ENCODE results near the gene AHSG. TPM values are rescaled to one million over a fixed set of nuclear protein-coding genes. Genes with fewer than 3 reads are reported as not detected.
A peak's percentile ranks its signal among the peaks of the same experiment; 100 is the strongest.
"Not testable (repeated sequence)": the region's sequence is repeated elsewhere in the genome, so short reads cannot be mapped to it uniquely, and the experiment has no call there.

The AHSG gene, protein sequence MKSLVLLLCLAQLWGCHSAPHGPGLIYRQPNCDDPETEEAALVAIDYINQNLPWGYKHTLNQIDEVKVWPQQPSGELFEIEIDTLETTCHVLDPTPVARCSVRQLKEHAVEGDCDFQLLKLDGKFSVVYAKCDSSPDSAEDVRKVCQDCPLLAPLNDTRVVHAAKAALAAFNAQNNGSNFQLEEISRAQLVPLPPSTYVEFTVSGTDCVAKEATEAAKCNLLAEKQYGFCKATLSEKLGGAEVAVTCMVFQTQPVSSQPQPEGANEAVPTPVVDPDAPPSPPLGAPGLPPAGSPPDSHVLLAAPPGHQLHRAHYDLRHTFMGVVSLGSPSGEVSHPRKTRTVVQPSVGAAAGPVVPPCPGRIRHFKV
- polyA plus RNA-seq (2012; ENCODE audit: missing spikeins): not detected

DNA sequence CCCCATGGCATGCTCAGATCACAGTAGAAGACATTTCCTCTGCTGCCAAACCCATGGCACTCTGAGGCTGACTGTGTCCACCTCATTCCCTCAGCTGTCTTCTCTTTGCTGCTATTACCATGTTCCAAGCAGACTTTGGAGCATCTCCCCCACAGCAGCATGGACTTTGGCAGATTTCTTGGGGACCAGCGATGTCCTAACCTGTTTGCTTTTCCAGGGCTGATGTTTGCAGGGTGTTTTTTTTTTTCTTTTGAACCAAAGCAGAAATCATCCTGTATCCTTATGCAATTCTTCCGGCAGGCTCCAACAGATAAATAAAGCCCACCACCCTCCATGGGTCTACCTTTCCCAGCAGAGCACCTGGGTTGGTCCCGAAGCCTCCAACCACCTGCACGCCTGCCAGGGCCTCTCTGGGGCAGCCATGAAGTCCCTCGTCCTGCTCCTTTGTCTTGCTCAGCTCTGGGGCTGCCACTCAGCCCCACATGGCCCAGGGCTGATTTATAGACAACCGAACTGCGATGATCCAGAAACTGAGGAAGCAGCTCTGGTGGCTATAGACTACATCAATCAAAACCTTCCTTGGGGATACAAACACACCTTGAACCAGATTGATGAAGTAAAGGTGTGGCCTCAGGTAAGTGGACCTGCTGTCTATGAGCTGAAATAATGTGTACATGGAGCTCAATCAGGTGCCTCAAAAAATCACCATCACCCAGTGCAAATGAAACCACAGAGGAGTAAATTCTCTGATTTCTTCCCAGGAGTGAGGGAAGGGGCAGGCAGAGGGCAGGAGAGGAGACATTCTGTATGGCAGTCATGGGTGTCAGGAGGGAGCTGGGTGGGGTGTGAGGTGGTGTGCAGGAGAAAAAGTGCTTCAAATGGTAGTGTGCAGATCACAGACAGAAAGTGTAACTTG is at the start of gene AHSG:
Gene AHSG (plus strand): TSS at position 340 of the 916 bp plus-strand sequence. CDS start 82 bp downstream, at position 422.
- TF ChIP-seq TAF1 (IDR thresholded peaks at IDR 0.05; ENCODE audit: borderline replicate concordance, low read depth, low read length): no peak
- DNase-seq (ENCODE audit: insufficient read length): no peak
- no peak for FAIRE-seq

DNA sequence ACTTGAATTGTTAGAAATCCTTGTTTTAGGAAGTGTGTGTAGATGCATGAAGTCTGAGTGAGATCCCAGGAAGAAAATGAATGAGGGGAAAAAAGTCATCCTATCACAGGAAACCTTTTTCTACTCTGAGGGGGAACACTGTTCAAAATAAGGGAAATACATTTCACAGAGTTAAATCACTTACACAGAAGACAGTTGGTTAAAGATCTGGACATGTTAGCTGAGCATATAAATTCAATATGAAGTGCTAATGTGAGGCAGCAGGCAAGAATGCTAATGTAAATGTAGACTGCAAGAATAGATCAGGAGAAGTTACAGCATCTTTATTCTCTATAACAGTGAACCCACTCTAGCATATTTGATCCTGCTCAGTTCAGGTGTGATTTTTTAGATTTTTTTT is 48.3 kb upstream of the AHSG start:
- DNase-seq (ENCODE audit: insufficient read length) (no peak), FAIRE-seq (no peak)
- no peak for TF ChIP-seq POLR2A (IDR thresholded peaks at IDR 0.05; ENCODE audit: low read depth, low read length)
- no peak for TF ChIP-seq TAF1 (IDR thresholded peaks at IDR 0.05; ENCODE audit: borderline replicate concordance, low read depth, low read length)
- no peak for TF ChIP-seq POLR2AphosphoS5 (IDR thresholded peaks at IDR 0.05; ENCODE audit: low read depth, low read length)

DNA sequence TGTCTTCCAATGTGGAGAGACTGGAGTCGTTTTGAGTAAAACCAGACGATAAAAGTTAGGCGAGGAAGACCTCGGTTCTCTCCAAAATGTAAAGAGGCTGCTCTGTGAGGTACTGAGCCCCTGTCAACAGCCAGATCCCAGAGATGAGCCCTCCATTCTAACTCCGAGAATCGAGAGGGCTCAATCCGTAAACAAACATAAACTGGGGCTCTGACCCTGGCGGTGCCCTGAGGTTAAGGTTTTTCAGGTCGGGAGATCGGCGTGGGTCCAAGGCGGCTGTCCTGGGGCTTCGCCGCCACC is 46.1 kb upstream of the AHSG start:
- TF ChIP-seq POLR2AphosphoS5 (IDR thresholded peaks at IDR 0.05; ENCODE audit: low read depth, low read length) (no peak), TAF1 (IDR thresholded peaks at IDR 0.05; ENCODE audit: borderline replicate concordance, low read depth, low read length) (no peak), POLR2A (IDR thresholded peaks at IDR 0.05; ENCODE audit: low read depth, low read length) (no peak)
- FAIRE-seq (no peak), DNase-seq (ENCODE audit: insufficient read length) (no peak)

DNA sequence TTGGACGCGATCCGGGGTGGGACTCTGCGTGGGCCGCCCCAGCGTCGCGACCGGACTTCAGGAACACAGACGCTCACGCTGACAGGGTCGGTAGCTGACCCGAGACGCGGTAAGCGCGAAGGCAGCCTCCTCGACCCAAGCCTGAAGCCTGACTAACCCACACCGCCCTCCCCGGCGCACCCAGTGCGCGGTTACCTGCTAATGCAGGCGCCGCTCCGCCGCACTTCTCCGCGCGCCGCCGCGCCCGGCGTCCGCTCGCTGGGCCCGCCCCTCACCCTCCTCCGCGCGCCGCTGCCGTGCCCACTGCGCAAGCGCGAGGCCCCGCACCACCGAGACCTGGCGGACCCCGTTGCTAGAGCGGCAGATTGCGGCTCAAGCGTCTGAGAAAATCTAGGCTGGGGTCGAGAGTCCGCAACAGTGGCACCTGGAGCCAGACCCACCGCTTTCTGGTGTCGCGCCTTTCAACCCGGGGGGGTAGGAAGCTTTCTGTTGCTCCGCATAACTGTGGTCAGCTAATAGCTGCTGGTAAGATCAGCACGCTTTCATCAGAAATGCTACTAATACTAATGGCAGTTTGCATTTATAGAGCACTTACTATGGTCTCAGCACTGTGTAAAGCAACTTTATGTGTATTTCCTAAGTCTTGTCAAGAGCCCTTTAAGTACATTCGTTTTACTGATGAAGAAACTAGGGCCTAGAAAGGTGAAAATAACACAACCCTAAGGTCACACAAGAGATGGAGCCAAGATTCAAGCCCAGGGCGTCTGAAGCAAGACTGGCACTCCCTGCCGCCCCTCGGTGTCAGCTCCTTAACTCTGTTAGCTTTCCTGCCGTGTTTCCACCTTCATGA is 45.6 kb upstream of the AHSG start, which contains the start of gene TBCCD1:
Gene TBCCD1 (minus strand): TSS at position 268 of the 850 bp plus-strand sequence. CDS start 3,010 bp downstream, outside the sequence.
- peak; percentile 96 for FAIRE-seq

DNA sequence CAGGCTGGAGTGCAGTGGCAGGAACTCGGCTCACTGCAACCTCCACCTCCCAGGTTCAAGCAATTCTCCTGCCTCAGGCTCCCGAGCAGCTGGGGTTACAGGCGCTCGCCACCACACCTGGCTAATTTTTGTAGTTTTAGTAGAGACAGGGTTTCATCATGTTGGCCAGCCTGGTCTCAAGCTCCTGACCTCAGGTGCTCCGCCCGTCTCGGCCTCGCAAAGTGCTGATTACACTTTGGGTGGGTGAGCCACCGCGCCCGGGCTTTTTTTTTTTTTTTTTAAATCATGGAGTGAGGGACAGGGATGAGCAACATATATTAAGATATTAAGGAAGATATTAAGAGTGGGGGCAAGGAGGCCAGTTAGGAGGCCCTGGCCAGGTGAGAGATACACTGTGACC is 43.5 kb upstream of the AHSG start:
- DNase-seq (ENCODE audit: insufficient read length); FAIRE-seq: not testable (repeated sequence)

More for the DNA sequence above, 45.6 kb upstream of the AHSG start, which contains the start of gene TBCCD1:
- TF ChIP-seq POLR2A (IDR thresholded peaks at IDR 0.05; ENCODE audit: low read depth, low read length) (peak; percentile 98), TAF1 (IDR thresholded peaks at IDR 0.05; ENCODE audit: borderline replicate concordance, low read depth, low read length) (peak; percentile 80), POLR2AphosphoS5 (IDR thresholded peaks at IDR 0.05; ENCODE audit: low read depth, low read length) (peak; percentile 96)
- DNase-seq (ENCODE audit: insufficient read length): peak; percentile 66

DNA sequence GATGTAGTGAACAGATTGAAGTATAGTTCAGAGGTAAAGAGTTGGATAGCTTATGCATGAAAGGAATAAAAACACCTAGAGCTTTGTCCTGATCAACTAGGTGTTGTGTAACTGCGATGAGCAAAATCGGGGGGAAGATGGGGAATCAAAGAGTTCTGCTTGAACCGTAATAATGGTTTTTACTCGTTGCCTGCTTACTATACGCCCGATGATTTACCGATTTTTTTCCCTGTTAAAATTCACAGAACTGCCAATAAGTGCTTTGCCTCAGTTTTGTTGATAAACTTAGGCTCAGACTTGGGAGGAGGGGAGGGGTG is 43.1 kb upstream of the AHSG start:
- FAIRE-seq (no peak), DNase-seq (ENCODE audit: insufficient read length) (no peak)
- TF ChIP-seq POLR2AphosphoS5 (IDR thresholded peaks at IDR 0.05; ENCODE audit: low read depth, low read length) (no peak), TAF1 (IDR thresholded peaks at IDR 0.05; ENCODE audit: borderline replicate concordance, low read depth, low read length) (no peak), POLR2A (IDR thresholded peaks at IDR 0.05; ENCODE audit: low read depth, low read length) (no peak)

DNA sequence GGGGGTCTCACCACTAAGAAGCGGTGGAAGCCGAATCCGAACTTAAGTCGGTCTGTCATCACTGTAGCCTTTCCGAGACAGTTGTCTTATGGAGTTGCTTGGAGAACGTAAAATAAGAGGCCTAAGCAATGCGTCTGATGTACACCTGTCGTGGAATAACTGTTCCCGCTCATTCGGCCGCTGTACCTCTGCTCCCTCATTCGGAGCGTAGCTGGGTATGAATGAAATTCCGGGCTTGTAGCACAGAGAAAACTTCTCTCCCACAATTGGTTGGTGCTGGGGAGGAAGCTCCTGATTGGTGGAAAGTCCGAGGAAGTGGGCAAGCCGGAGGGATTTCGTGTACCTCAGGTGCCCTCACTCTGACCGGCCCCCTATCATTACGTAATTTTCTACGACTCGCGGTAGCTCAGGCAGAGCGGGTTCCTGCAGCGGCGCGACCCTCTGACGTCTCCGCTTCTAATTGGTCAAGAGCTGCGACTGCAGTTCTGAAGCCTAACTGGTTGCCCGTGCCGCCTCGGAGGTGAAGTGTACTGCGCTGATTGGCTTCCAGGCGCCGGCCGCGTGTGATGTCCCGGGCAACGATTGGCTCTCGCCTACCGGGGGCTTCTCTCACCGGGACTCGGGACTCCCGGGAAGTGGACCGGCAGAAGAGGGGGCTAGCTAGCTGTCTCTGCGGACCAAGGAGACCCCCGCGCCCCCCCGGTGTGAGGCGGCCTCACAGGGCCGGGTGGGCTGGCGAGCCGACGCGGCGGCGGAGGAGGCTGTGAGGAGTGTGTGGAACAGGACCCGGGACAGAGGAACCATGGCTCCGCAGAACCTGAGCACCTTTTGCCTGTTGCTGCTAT is 42.5 kb upstream of the AHSG start, which contains the start of gene DNAJB11:
Gene DNAJB11 (plus strand): TSS at position 625 of the 845 bp plus-strand sequence. CDS start 178 bp downstream, at position 803.
- TF ChIP-seq TAF1 (IDR thresholded peaks at IDR 0.05; ENCODE audit: borderline replicate concordance, low read depth, low read length) (peak; percentile 100), POLR2A (IDR thresholded peaks at IDR 0.05; ENCODE audit: low read depth, low read length) (peak; percentile 96), POLR2AphosphoS5 (IDR thresholded peaks at IDR 0.05; ENCODE audit: low read depth, low read length) (peak; percentile 97)
- DNase-seq (ENCODE audit: insufficient read length) (peak; percentile 96), FAIRE-seq (peak; percentile 98)

DNA sequence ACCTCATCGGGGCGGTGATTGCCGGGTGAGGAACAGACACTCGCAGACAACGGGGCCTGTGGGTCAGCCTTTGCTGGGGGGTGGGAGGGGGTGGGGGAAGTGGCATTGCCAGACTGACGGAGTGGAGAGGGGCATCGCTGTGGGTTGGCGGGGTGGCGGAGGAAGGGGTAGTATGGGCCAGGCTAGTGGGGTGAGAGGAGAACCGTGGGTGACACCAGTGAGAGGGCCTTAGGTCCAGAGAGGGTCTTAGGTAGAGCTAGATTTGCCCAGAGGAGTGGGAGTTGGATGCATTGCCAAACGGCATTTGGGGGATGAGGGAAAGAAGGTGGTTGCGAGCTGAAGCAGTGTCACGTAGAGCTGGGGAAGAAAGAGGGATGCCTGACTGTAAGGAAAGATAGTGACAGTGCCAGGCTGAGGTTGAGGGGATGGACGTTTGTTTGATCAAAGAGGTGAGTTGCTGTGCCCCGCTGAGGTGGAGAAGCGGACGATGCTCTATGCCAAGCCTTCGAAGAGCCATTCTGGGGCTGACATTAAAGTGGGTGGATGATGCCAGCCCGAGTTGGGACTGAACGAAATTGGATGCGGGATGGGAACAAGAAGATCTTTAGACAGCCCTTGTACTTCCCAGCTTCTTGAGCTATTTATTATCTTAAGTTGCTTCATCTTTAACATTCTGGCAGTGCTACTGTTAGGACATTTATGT is 41.8 kb upstream of the AHSG start:
- TF ChIP-seq POLR2AphosphoS5 (IDR thresholded peaks at IDR 0.05; ENCODE audit: low read depth, low read length): no peak
- TF ChIP-seq POLR2A (IDR thresholded peaks at IDR 0.05; ENCODE audit: low read depth, low read length): no peak
- TF ChIP-seq TAF1 (IDR thresholded peaks at IDR 0.05; ENCODE audit: borderline replicate concordance, low read depth, low read length): no peak
- FAIRE-seq (no peak), DNase-seq (ENCODE audit: insufficient read length) (no peak)

DNA sequence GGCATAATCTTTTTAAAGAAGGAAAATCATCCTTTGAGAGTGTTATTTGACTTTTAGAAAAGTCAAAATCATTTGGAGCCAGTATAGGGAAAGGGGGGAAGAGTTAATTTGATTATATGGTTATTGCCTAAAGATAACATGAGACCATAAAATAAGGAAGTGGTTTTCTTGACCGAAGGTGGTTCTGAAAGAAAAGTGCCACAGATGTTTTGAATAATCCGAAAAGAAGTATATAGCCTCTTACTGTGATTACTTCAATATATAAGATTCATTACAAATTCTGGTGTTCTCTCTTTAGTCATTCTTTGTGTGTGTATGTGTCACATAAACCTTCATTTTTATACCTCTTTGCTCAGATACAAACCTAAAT is 41.2 kb upstream of the AHSG start:
- FAIRE-seq (no peak), DNase-seq (ENCODE audit: insufficient read length) (no peak)
- TF ChIP-seq POLR2A (IDR thresholded peaks at IDR 0.05; ENCODE audit: low read depth, low read length) (no peak), TAF1 (IDR thresholded peaks at IDR 0.05; ENCODE audit: borderline replicate concordance, low read depth, low read length) (no peak), POLR2AphosphoS5 (IDR thresholded peaks at IDR 0.05; ENCODE audit: low read depth, low read length) (no peak)

DNA sequence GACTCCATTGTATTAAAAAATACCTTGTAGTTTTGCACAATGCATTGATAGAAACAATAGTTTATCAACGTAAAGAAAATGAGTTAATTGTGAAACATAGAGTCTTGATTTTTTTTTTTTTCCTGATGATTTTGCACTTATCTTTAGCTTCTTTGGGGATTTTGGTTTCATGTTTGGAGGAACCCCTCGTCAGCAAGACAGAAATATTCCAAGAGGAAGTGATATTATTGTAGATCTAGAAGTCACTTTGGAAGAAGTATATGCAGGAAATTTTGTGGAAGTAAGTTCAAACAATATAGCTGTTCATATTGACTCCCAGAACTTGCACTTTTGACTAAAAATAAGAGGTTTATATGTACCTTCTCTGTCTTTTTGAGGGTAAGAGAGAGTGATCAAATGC is 35.3 kb upstream of the AHSG start:
- no peak for TF ChIP-seq TAF1 (IDR thresholded peaks at IDR 0.05; ENCODE audit: borderline replicate concordance, low read depth, low read length)
- no peak for TF ChIP-seq POLR2A (IDR thresholded peaks at IDR 0.05; ENCODE audit: low read depth, low read length)
- TF ChIP-seq POLR2AphosphoS5 (IDR thresholded peaks at IDR 0.05; ENCODE audit: low read depth, low read length): no peak
- FAIRE-seq (no peak), DNase-seq (ENCODE audit: insufficient read length) (no peak)
